Effector memory CD4-positive, alpha-beta T cell (primary cell): ENCODE data around the gene RIT1.

ENCODE experiments used
- DNase-seq, 3 donors: peaks; one replicate each; pipeline ENCODE4 v3.0.0-alpha.2; 2020
- H3K27ac ChIP-seq: 2 replicates; pipeline ENCODE4 v1.7.0; 2013; ENCODE audit warnings: mild to moderate bottlenecking, low read length, moderate library complexity; ENCODE audit not compliant: insufficient read depth, poor library complexity, severe bottlenecking
- H3K27me3 ChIP-seq: replicated peaks from 2 replicates; pipeline ENCODE4 v1.7.0; 2013; ENCODE audit warnings: mild to moderate bottlenecking, low read length; ENCODE audit not compliant: insufficient read depth, control insufficient read depth, poor library complexity, severe bottlenecking
- H3K36me3 ChIP-seq: 2 replicates; pipeline ENCODE4 v1.7.0; 2013; ENCODE audit warnings: mild to moderate bottlenecking, low read length, moderate library complexity; ENCODE audit not compliant: control insufficient read depth, insufficient read depth
- H3K4me1 ChIP-seq: 2 replicates; pipeline ENCODE4 v1.7.0; 2013; ENCODE audit warnings: low read length, mild to moderate bottlenecking; ENCODE audit not compliant: control insufficient read depth, insufficient read depth, poor library complexity, severe bottlenecking
- H3K4me3 ChIP-seq: 2 replicates; pipeline ENCODE4 v1.7.0; 2013; ENCODE audit warnings: low read length, low read depth, mild to moderate bottlenecking; ENCODE audit not compliant: insufficient read depth, poor library complexity, severe bottlenecking
- H3K9me3 ChIP-seq: 2 replicates; pipeline ENCODE4 v1.7.0; 2013; ENCODE audit warnings: mild to moderate bottlenecking, low read length, moderate library complexity; ENCODE audit not compliant: control insufficient read depth
- total RNA-seq, 3 donors: gene quantifications; one replicate each; lab custom pipeline; 2026; lab: John Stamatoyannopoulos, UW

Gene RIT1
- total RNA-seq: 62.9 to 87.1 (median 77.4) reads per million in 3 donors

- H3K36me3 ChIP-seq: peaks cover 30% of the 10 kb centered on the region
- peak within 1 kb of the TSS; percentile 74 for H3K27ac ChIP-seq
- peak; percentile 73 to 82 (median 76) for DNase-seq
- H3K4me3 ChIP-seq: peak within 1 kb of the TSS; percentile 75
- H3K4me1 ChIP-seq: peaks cover 11% of the 10 kb centered on the region
- no peaks in the 10 kb centered on the region for H3K9me3 ChIP-seq
- H3K27me3 ChIP-seq: no peaks in the 10 kb centered on the region
Measured at GRCh38 chr1:155911156-155912055, at the start of gene RIT1. RIT1 (minus strand) TSS chr1:155911349; CDS start chr1:155910761, 588 bp downstream.

GRCh38 chr1:155960081-155960745 is 49.1 kb upstream of the RIT1 start:
- no peak overlapping the region for H3K4me3 ChIP-seq
- peak overlapping the region; percentile 42 for H3K27ac ChIP-seq
- no peaks in the 10 kb centered on the region for H3K27me3 ChIP-seq
- no peaks in the 10 kb centered on the region for H3K9me3 ChIP-seq
- peaks cover 79% of the 10 kb centered on the region for H3K36me3 ChIP-seq
- DNase-seq: no peak
- peaks cover 3% of the 10 kb centered on the region for H3K4me1 ChIP-seq

- Histone ChIP-seq H3K4me1 (peaks cover 3% of the 10 kb centered on the region), H3K4me3 (no peak overlapping the region), H3K27me3 (no peaks in the 10 kb centered on the region), H3K27ac (no peak overlapping the region), H3K9me3 (no peaks in the 10 kb centered on the region), H3K36me3 (peaks cover 85% of the 10 kb centered on the region)
- DNase-seq: no peak
Measured at GRCh38 chr1:155957411-155957915, 46.3 kb upstream of the RIT1 start.

- Histone ChIP-seq H3K36me3 (peaks cover 84% of the 10 kb centered on the region), H3K27me3 (no peaks in the 10 kb centered on the region), H3K4me1 (no peaks in the 10 kb centered on the region), H3K27ac (no peak overlapping the region), H3K4me3 (no peak overlapping the region), H3K9me3 (no peaks in the 10 kb centered on the region)
- no peak for DNase-seq
Measured at GRCh38 chr1:155954645-155955044, 43.5 kb upstream of the RIT1 start.

- no peak for DNase-seq
- Histone ChIP-seq H3K27ac (no peak overlapping the region), H3K9me3 (no peaks in the 10 kb centered on the region), H3K4me3 (no peak overlapping the region), H3K36me3 (peaks cover 86% of the 10 kb centered on the region), H3K27me3 (no peaks in the 10 kb centered on the region), H3K4me1 (peaks cover 2% of the 10 kb centered on the region)
Measured at GRCh38 chr1:155952505-155952890, 41.3 kb upstream of the RIT1 start.

GRCh38 chr1:155951753-155952504 is 40.8 kb upstream of the RIT1 start:
- Histone ChIP-seq H3K27ac (no peak overlapping the region), H3K4me3 (no peak overlapping the region), H3K36me3 (peaks cover 86% of the 10 kb centered on the region), H3K4me1 (peaks cover 7% of the 10 kb centered on the region), H3K27me3 (no peaks in the 10 kb centered on the region), H3K9me3 (no peaks in the 10 kb centered on the region)
- DNase-seq: no peak

GRCh38 chr1:155950829-155951228 is 39.7 kb upstream of the RIT1 start:
- H3K9me3 ChIP-seq: no peaks in the 10 kb centered on the region
- H3K36me3 ChIP-seq: peaks cover 84% of the 10 kb centered on the region
- H3K4me3 ChIP-seq: no peak overlapping the region
- no peak overlapping the region for H3K27ac ChIP-seq
- no peaks in the 10 kb centered on the region for H3K27me3 ChIP-seq
- H3K4me1 ChIP-seq: peaks cover 18% of the 10 kb centered on the region
- no peak for DNase-seq

- Histone ChIP-seq H3K4me1 (peaks cover 27% of the 10 kb centered on the region), H3K27ac (peak overlapping the region; percentile 25), H3K27me3 (no peaks in the 10 kb centered on the region), H3K36me3 (peaks cover 58% of the 10 kb centered on the region), H3K9me3 (no peaks in the 10 kb centered on the region), H3K4me3 (no peak overlapping the region)
- no peak for DNase-seq
Measured at GRCh38 chr1:155947741-155948140, 36.6 kb upstream of the RIT1 start.

- Histone ChIP-seq H3K36me3 (peaks cover 54% of the 10 kb centered on the region), H3K27ac (peak overlapping the region; percentile 25), H3K4me3 (no peak overlapping the region), H3K27me3 (no peaks in the 10 kb centered on the region), H3K4me1 (peaks cover 27% of the 10 kb centered on the region), H3K9me3 (no peaks in the 10 kb centered on the region)
- no peak for DNase-seq
Measured at GRCh38 chr1:155947292-155947691, 36.1 kb upstream of the RIT1 start.
